OCI-LY7 (cell line): ENCODE results near the gene RRAD. TPM values are rescaled to one million over a fixed set of nuclear protein-coding genes. Genes with fewer than 3 reads are reported as not detected.

ENCODE experiments used
- BruUV-seq: library from RNA; stranded (reverse); fragments of 400-500 nt; replicated peaks from 2 replicates; lab custom pipeline; 2021; lab: Mats Ljungman, UMichigan
- CTCF ChIA-PET: fragments of 300-600 bp; sonication (Branson Sonifier 250); formaldehyde crosslinking; loops from one replicate; lab custom pipeline; 2022; ENCODE audit warnings: antibody characterized with exemption; ENCODE audit not compliant: unreplicated experiment; lab: Charles Lee
- POLR2A ChIA-PET: fragments of 300-600 bp; sonication (Branson Sonifier 250); formaldehyde crosslinking; loops from one replicate; lab custom pipeline; 2022; ENCODE audit warnings: antibody characterized with exemption; lab: Charles Lee
- DNase-seq: peaks from one replicate; pipeline ENCODE4 v3.0.0-alpha.2; 2015; ENCODE audit warnings: low spot score
- H2AFZ ChIP-seq: fragments of 200-600 bp; sonication (generic), shearing (Covaris generic); 2 replicates; pipeline ENCODE4 v1.6.1; 2014; ENCODE audit warnings: mild to moderate bottlenecking, antibody characterized with exemption, low read length, moderate library complexity
- H3K27ac ChIP-seq: fragments of 200-600 bp; sonication (generic); 2 replicates; pipeline ENCODE4 v1.5.1; 2014; ENCODE audit warnings: mixed run types, low read depth, mild to moderate bottlenecking, moderate library complexity, low read length, inconsistent platforms; ENCODE audit not compliant: poor library complexity, severe bottlenecking
- H3K36me3 ChIP-seq: fragments of 200-600 bp; sonication (generic); 2 replicates; pipeline ENCODE4 v1.6.1; 2014; ENCODE audit warnings: mild to moderate bottlenecking, antibody characterized with exemption, low read length, moderate library complexity, mixed read lengths; ENCODE audit not compliant: insufficient read depth
- H3K4me1 ChIP-seq: fragments of 200-600 bp; sonication (generic); 2 replicates; pipeline ENCODE4 v1.5.1; 2014; ENCODE audit warnings: mild to moderate bottlenecking, low read length; ENCODE audit not compliant: insufficient read depth, poor library complexity, severe bottlenecking
- H3K4me2 ChIP-seq: fragments of 200-600 bp; sonication (generic); 2 replicates; pipeline ENCODE4 v1.6.1; 2014; ENCODE audit warnings: mild to moderate bottlenecking, low read length
- H3K4me3 ChIP-seq: fragments of 200-600 bp; sonication (generic); 2 replicates; pipeline ENCODE4 v1.5.1; 2014; ENCODE audit warnings: mild to moderate bottlenecking, low read depth, low read length; ENCODE audit not compliant: poor library complexity, severe bottlenecking
- H3K79me2 ChIP-seq: fragments of 200-600 bp; sonication (generic); 2 replicates; pipeline ENCODE4 v1.6.1; 2016; ENCODE audit warnings: low read depth, mild to moderate bottlenecking, low read length, moderate library complexity, mixed read lengths; ENCODE audit not compliant: insufficient read depth
- H3K9me2 ChIP-seq: fragments of 200-600 bp; sonication (generic); 2 replicates; pipeline ENCODE4 v1.6.1; 2016; ENCODE audit warnings: mild to moderate bottlenecking, low read length, mixed read lengths; ENCODE audit not compliant: insufficient read depth
- H3K9me3 ChIP-seq: fragments of 200-600 bp; sonication (generic); 2 replicates; pipeline ENCODE4 v1.6.1; 2014; ENCODE audit warnings: mild to moderate bottlenecking, mixed run types, low read length, mixed read lengths
- H4K20me1 ChIP-seq: fragments of 200-600 bp; sonication (generic); 2 replicates; pipeline ENCODE4 v1.6.1; 2014; ENCODE audit warnings: mild to moderate bottlenecking, antibody characterized with exemption, low read length, moderate library complexity, mixed read lengths; ENCODE audit not compliant: insufficient read depth
- EZH2phosphoT487 ChIP-seq: fragments of 200-600 bp; sonication (generic); IDR thresholded peaks from 2 replicates; pipeline ENCODE4 v1.6.1; 2018; ENCODE audit warnings: low read depth, borderline replicate concordance, mild to moderate bottlenecking, mixed run types, antibody characterized with exemption, low read length, moderate library complexity, mixed read lengths
- intact Hi-C: fragments of 100-400 bp; cut with micrococcal nuclease; formaldehyde crosslinking; loops from one replicate; pipeline ENCODE4 v1.10.0; 2022; ENCODE audit not compliant: unreplicated experiment
- total RNA-seq, 2 experiments: library from RNA; depleted of rRNA in 1 of 2; stranded (reverse); fragments of >200 nt in 1 of 2; shearing (Covaris generic) in 1 of 2; gene quantifications; 2 replicates each; pipeline ENCODE4 v1.2.3, GENCODE V29; 2014 to 2022
- TF ChIP-seq, protein P1 (sequence below): fragments of 200-600 bp; sonication (generic); conservative IDR thresholded peaks from 2 replicates; pipeline ENCODE4 v1.5.1; 2014; ENCODE audit warnings: mild to moderate bottlenecking, antibody characterized with exemption, low read length, moderate library complexity, mixed read lengths

Gene RRAD
- total RNA-seq, 2 experiments from 2014 or later = 0.09 TPM; not detected in 1

DNA sequence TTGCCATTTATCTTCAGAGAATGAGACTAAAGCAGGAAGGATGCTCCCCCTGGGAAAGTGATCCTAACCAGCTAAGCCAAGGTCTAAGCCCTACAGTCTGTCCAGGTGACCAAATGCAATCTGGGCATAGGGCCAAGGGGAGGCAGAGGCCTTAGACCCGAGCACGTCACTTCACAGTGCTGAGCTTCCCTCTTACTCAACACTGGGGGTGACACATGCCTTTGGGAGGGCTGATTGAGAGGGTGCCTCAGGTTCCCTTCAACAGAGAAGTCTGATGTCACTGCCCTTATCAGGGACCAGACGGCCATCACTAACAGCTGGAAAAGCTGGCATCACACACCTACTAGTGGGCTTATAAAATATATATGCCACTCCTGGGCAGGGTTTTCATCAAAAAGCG lies 4.9 kb upstream of the RRAD start:
- DNase-seq = no peak
- H3K27ac ChIP-seq = no peak overlapping the region
- no peaks in the 10 kb centered on the region for H3K9me2 ChIP-seq
- CTCF ChIA-PET = no interaction called here
- intact Hi-C loops = loop anchor here (5.0 kb wide), 1 partner anchor 33 kb away; no protein-coding TSS in a partner anchor
- no peak overlapping the region for H3K4me2 ChIP-seq
- TF ChIP-seq, protein P1, sequence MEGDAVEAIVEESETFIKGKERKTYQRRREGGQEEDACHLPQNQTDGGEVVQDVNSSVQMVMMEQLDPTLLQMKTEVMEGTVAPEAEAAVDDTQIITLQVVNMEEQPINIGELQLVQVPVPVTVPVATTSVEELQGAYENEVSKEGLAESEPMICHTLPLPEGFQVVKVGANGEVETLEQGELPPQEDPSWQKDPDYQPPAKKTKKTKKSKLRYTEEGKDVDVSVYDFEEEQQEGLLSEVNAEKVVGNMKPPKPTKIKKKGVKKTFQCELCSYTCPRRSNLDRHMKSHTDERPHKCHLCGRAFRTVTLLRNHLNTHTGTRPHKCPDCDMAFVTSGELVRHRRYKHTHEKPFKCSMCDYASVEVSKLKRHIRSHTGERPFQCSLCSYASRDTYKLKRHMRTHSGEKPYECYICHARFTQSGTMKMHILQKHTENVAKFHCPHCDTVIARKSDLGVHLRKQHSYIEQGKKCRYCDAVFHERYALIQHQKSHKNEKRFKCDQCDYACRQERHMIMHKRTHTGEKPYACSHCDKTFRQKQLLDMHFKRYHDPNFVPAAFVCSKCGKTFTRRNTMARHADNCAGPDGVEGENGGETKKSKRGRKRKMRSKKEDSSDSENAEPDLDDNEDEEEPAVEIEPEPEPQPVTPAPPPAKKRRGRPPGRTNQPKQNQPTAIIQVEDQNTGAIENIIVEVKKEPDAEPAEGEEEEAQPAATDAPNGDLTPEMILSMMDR = no peak
- TF ChIP-seq EZH2phosphoT487 = no peak
- POLR2A ChIA-PET = interaction anchor here (0.6 kb wide), 2 partner anchors 313 to 1058 kb away, joined by 3 read pairs; no protein-coding TSS in a partner anchor
- H2AFZ ChIP-seq = no peak overlapping the region
- BruUV-seq = no TSS peak
- H3K4me1 ChIP-seq = peaks cover 7% of the 10 kb centered on the region
- H3K4me3 ChIP-seq = no peak overlapping the region
- H4K20me1 ChIP-seq = no peaks in the 10 kb centered on the region
- H3K9me3 ChIP-seq = no peaks in the 10 kb centered on the region
- H3K79me2 ChIP-seq = peaks cover 7% of the 10 kb centered on the region; the same call in 1 of the 2 replicates
- H3K36me3 ChIP-seq = peaks cover 8% of the 10 kb centered on the region; the same call in 1 of the 2 replicates

GRCh38 chr16:66928702-66929388 lies 3.5 kb upstream of the RRAD start:
- no peaks in the 10 kb centered on the region for H3K9me3 ChIP-seq
- peak; percentile 29 for DNase-seq
- no peak for TF ChIP-seq EZH2phosphoT487
- TF ChIP-seq, protein P1 = peak; percentile 68
- H3K9me2 ChIP-seq = no peaks in the 10 kb centered on the region
- no peaks in the 10 kb centered on the region for H4K20me1 ChIP-seq
- H3K36me3 ChIP-seq = peaks cover 8% of the 10 kb centered on the region; the same call in 1 of the 2 replicates
- H2AFZ ChIP-seq = no peak overlapping the region
- no peak overlapping the region for H3K4me3 ChIP-seq
- H3K4me2 ChIP-seq = no peak overlapping the region
- POLR2A ChIA-PET = interaction anchor here (0.6 to 1.1 kb wide), 4 partner anchors 13 to 525 kb away, joined by 3 to 5 read pairs (median 3); no protein-coding TSS in a partner anchor
- no peak overlapping the region for H3K27ac ChIP-seq
- H3K79me2 ChIP-seq = peaks cover 6% of the 10 kb centered on the region; the same call in 1 of the 2 replicates
- CTCF ChIA-PET = interaction anchor here (0.6 to 1.5 kb wide), 2 partner anchors 9 to 1273 kb away, joined by 3 read pairs; no protein-coding TSS in a partner anchor
- no TSS peak for BruUV-seq
- peaks cover 5% of the 10 kb centered on the region for H3K4me1 ChIP-seq
- intact Hi-C loops = no loop called here
